Smooth muscle cell (in vitro differentiated cells): ENCODE results near the gene MAP3K20. TPM values are rescaled to one million over a fixed set of nuclear protein-coding genes. Genes with fewer than 3 reads are reported as not detected.
"Not testable (repeated sequence)": the region's sequence is repeated elsewhere in the genome, so short reads cannot be mapped to it uniquely, and the experiment has no call there.

Source experiments
- DNase-seq: peaks from one replicate; lab custom pipeline; 2025; ENCODE audit not compliant: unreplicated experiment; lab: John Stamatoyannopoulos, UW
- H2AFZ ChIP-seq: fragments of 200-600 bp; sonication (generic); 2 replicates; pipeline ENCODE4 v1.6.0; 2016; ENCODE audit warnings: antibody characterized with exemption, low read depth, mild to moderate bottlenecking
- H3F3A ChIP-seq: fragments of 200-600 bp; sonication (generic); 2 replicates; pipeline ENCODE4 v1.6.0; 2017; ENCODE audit warnings: antibody characterized with exemption, low read depth
- H3K27ac ChIP-seq: fragments of 200-600 bp; sonication (generic); 2 replicates; pipeline ENCODE4 v1.5.1; 2016; ENCODE audit warnings: low read depth, mild to moderate bottlenecking
- H3K27me3 ChIP-seq: fragments of 200-600 bp; sonication (generic); 2 replicates; pipeline ENCODE4 v1.6.1; 2016; ENCODE audit warnings: low read depth, mild to moderate bottlenecking
- H3K36me3 ChIP-seq: fragments of 200-600 bp; sonication (generic); 2 replicates; pipeline ENCODE4 v1.5.1; 2016; ENCODE audit warnings: low read depth
- H3K4me1 ChIP-seq: fragments of 200-600 bp; sonication (generic); 2 replicates; pipeline ENCODE4 v1.5.1; 2016; ENCODE audit warnings: low read depth
- H3K4me2 ChIP-seq: fragments of 200-600 bp; sonication (generic); 2 replicates; pipeline ENCODE4 v1.6.0; 2016; ENCODE audit warnings: mild to moderate bottlenecking
- H3K4me3 ChIP-seq: fragments of 200-600 bp; sonication (generic); 2 replicates; pipeline ENCODE4 v1.5.1; 2016; ENCODE audit warnings: mild to moderate bottlenecking
- H3K79me2 ChIP-seq: fragments of 200-600 bp; sonication (generic); 2 replicates; pipeline ENCODE4 v1.6.0; 2016; ENCODE audit warnings: low read depth, mild to moderate bottlenecking
- H3K9ac ChIP-seq: fragments of 200-600 bp; sonication (generic); 2 replicates; pipeline ENCODE4 v1.6.0; 2016; ENCODE audit warnings: low read depth
- H3K9me3 ChIP-seq: fragments of 200-600 bp; sonication (generic); replicated peaks from 2 replicates; pipeline ENCODE4 v1.5.1; 2016; ENCODE audit warnings: low read depth
- H4K20me1 ChIP-seq: fragments of 200-600 bp; sonication (generic); 2 replicates; pipeline ENCODE4 v1.6.0; 2016; ENCODE audit warnings: low read depth
- WGBS: methylation state at CpG from one replicate; pipeline ENCODE4 v1.1.7; 2016; ENCODE audit warnings: low lambda C conversion rate; 5-methylcytosine and 5-hydroxymethylcytosine counted together
- polyA plus RNA-seq: library from polyadenylated mRNA; unstranded; fragments of >200 nt; fragmentation: Nextera tagmentation; extraction: Ambion mirVana; gene quantifications from 2 replicates; pipeline ENCODE4 v1.2.1, GENCODE V29; 2016
- total RNA-seq: library from RNA; depleted of rRNA; stranded (reverse); fragments of >200 nt; gene quantifications from 2 replicates; pipeline ENCODE4 v1.2.3, GENCODE V29; 2014
- TF ChIP-seq, protein P1 (sequence below): fragments of 200-600 bp; sonication (generic); IDR thresholded peaks from 2 replicates; pipeline ENCODE4 v1.5.1; 2017; ENCODE audit warnings: borderline replicate concordance, mild to moderate bottlenecking, antibody characterized with exemption; ENCODE audit not compliant: insufficient read depth, poor library complexity, severe bottlenecking

MAP3K20 gene
- total and polyA plus RNA-seq, 2 experiments from 2014 or later: 25.8 to 29.2 TPM

DNA sequence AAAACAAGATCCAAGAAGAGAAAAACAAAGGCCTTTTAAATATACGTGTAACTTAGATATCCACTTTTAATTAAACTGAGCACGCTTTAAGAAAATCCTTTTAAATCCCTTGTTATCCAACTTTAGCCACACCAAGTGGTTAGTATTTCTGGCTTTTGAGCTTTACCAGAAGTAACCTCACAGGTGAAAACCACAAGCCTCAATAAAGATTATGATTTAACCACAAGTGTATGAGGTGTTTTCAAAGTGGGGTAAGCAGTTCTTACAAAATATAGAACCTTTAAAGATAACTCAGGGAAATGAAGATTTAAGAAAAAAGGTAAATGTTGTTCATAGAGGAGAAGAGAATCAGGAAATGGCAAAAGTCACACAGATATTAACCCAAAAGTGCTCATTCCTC is 220.6 kb downstream of the MAP3K20 start:
- DNase-seq: no peak
- H3K4me1 ChIP-seq: no peaks in the 10 kb centered on the region
- TF ChIP-seq, protein P1, sequence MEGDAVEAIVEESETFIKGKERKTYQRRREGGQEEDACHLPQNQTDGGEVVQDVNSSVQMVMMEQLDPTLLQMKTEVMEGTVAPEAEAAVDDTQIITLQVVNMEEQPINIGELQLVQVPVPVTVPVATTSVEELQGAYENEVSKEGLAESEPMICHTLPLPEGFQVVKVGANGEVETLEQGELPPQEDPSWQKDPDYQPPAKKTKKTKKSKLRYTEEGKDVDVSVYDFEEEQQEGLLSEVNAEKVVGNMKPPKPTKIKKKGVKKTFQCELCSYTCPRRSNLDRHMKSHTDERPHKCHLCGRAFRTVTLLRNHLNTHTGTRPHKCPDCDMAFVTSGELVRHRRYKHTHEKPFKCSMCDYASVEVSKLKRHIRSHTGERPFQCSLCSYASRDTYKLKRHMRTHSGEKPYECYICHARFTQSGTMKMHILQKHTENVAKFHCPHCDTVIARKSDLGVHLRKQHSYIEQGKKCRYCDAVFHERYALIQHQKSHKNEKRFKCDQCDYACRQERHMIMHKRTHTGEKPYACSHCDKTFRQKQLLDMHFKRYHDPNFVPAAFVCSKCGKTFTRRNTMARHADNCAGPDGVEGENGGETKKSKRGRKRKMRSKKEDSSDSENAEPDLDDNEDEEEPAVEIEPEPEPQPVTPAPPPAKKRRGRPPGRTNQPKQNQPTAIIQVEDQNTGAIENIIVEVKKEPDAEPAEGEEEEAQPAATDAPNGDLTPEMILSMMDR: no peak
- 73% methylated on average over 2 of the region's 2 CpGs for WGBS
- no peak overlapping the region for H3K4me3 ChIP-seq
- H3K9ac ChIP-seq: no peak overlapping the region
- H3F3A ChIP-seq: no peaks in the 10 kb centered on the region
- H3K27ac ChIP-seq: no peak overlapping the region
- H3K9me3 ChIP-seq: peaks cover 17% of the 10 kb centered on the region
- H2AFZ ChIP-seq: no peak overlapping the region
- no peaks in the 10 kb centered on the region for H3K36me3 ChIP-seq
- H3K27me3 ChIP-seq: no peaks in the 10 kb centered on the region
- H3K4me2 ChIP-seq: no peak overlapping the region
- no peaks in the 10 kb centered on the region for H3K79me2 ChIP-seq
- H4K20me1 ChIP-seq: no peaks in the 10 kb centered on the region

DNA sequence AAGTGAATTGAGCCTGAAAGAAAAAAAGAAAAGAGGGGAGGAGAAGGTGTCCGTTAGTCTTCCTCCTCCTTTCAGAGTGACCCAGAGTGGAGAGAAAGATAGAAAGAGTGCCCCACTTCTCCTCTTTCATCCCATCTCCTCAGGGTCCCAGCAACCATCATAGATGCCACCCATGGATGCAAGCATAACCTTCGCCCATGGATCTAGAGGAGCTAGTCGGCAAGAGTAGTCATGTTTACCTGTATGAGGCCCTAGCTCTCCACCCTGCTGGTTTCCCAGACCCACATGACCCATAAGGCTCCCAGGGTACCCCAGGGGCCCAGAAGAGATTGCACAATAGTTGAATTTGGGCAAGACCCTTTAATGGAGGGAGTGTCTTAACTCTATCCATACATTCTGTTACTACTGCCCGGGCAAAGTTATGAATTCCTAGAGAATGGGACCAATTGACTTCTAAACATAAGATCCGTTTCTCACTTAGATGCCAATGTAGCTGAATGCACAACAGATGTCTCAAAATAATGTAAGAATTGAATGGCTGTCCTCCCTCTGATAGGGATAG is 223.0 kb downstream of the MAP3K20 start:
- Histone ChIP-seq H3K79me2 (no peaks in the 10 kb centered on the region), H3K4me3 (no peak overlapping the region), H3K27me3 (no peaks in the 10 kb centered on the region), H3K9ac (no peak overlapping the region), H3K4me2 (no peak overlapping the region), H3K9me3 (peaks cover 17% of the 10 kb centered on the region), H2AFZ (no peak overlapping the region), H4K20me1 (no peaks in the 10 kb centered on the region), H3F3A (no peaks in the 10 kb centered on the region), H3K36me3 (no peaks in the 10 kb centered on the region), H3K4me1 (no peaks in the 10 kb centered on the region), H3K27ac (no peak overlapping the region)
- TF ChIP-seq, protein P1: no peak
- WGBS: 90% methylated on average over 5 of the region's 5 CpGs
- no peak for DNase-seq

DNA sequence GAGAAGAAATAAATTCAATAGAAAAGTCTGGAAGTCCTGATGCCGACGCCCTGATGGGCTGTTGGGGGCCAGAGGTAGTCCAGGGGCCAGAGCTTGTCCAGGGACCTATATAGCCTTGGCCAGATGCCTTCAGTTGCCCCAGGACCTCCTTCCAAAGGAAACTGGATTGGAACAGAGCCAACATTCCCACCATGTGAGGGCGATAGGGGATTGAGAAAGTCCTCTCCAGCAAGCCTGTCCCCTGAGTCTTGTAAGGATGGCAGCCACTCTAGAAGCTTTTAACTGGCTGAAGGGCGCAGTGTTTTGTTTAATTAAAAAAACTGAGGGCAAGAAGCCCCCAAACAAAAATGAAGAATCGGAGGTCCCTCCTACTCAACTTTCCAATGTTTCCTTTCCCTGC is 224.1 kb downstream of the MAP3K20 start:
- Histone ChIP-seq H3K27me3 (no peaks in the 10 kb centered on the region), H3K79me2 (no peaks in the 10 kb centered on the region), H3K4me2 (no peak overlapping the region), H3K4me1 (no peaks in the 10 kb centered on the region), H4K20me1 (no peaks in the 10 kb centered on the region), H2AFZ (no peak overlapping the region), H3K27ac (no peak overlapping the region), H3F3A (no peaks in the 10 kb centered on the region), H3K9me3 (peaks cover 17% of the 10 kb centered on the region), H3K9ac (no peak overlapping the region), H3K36me3 (no peaks in the 10 kb centered on the region), H3K4me3 (no peak overlapping the region)
- WGBS: 89% methylated on average over 5 of the region's 5 CpGs
- TF ChIP-seq, protein P1: no peak
- DNase-seq: no peak

DNA sequence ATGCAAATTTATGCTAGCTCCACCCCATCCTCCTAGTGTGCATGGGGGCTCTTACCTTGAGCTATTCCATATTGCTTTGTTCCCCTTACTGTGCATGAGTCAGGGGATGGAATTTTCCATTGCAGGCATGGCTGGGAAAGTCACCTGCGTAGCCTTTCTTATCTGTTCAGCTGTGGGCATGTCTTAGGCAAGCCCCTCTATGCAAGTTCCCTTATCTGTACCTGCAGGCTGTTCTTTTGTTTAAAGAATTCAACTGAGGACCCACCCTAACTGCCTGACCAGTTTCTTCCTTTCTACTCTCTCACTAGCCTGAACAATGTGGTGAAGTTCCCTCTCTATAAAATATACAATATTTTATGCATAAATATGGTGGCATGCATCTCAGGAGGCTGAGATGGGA is 224.8 kb downstream of the MAP3K20 start:
- H3K79me2 ChIP-seq: no peaks in the 10 kb centered on the region
- H3K4me1 ChIP-seq: no peaks in the 10 kb centered on the region
- no peak overlapping the region for H3K27ac ChIP-seq
- H3K4me3 ChIP-seq: no peak overlapping the region
- H3K27me3 ChIP-seq: no peaks in the 10 kb centered on the region
- no peak overlapping the region for H3K9ac ChIP-seq
- H3F3A ChIP-seq: no peaks in the 10 kb centered on the region
- no peaks in the 10 kb centered on the region for H3K36me3 ChIP-seq
- TF ChIP-seq, protein P1: no peak
- no peaks in the 10 kb centered on the region for H4K20me1 ChIP-seq
- H3K9me3 ChIP-seq: peaks cover 17% of the 10 kb centered on the region
- H2AFZ ChIP-seq: no peak overlapping the region
- DNase-seq: no peak
- WGBS: 91% methylated on average over 1 of the region's 1 CpG
- H3K4me2 ChIP-seq: no peak overlapping the region

DNA sequence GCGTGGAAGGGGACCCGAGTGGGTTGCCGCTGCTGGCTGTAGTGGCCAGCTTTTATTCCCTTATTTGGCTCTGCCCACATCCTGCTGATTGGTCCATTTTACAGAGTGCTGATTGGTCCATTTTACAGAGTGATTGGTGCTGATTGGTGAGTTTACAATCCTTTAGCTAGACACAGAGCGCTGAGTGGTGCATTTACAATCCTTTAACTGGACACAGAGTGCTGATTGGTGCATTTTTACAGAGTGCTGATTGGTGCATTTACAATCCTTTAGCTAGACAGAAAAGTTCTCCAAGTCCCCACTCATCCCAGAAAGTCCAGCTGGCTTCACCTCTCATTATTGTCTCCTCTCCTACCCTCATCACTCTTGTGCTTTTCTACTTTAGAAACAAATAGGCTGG is 225.9 kb downstream of the MAP3K20 start:
- H3K4me2 ChIP-seq, H4K20me1 ChIP-seq: not testable (repeated sequence)

More for the DNA sequence above, 225.9 kb downstream of the MAP3K20 start:
- H3K27me3 ChIP-seq, H3K4me1 ChIP-seq, H3F3A ChIP-seq, H2AFZ ChIP-seq, H3K36me3 ChIP-seq, H3K27ac ChIP-seq, H3K9ac ChIP-seq, H3K79me2 ChIP-seq, DNase-seq, H3K4me3 ChIP-seq: not testable (repeated sequence)
- 95% methylated on average over 4 of the region's 4 CpGs for WGBS
- peaks cover 17% of the 10 kb centered on the region for H3K9me3 ChIP-seq
